Activated naive CD4-positive, alpha-beta T cell treated with anti-CD3 and anti-CD28 coated beads, Interleukin-2, amount 50 U/mL, for 72 hours (primary cell): Measurements from ENCODE around the gene HFM1. TPM values are rescaled to one million over a fixed set of nuclear protein-coding genes. Genes with fewer than 3 reads are reported as not detected.
A peak's percentile ranks its signal among the peaks of the same experiment; 100 is the strongest.
"Not testable (repeated sequence)": the region's sequence is repeated elsewhere in the genome, so short reads cannot be mapped to it uniquely, and the experiment has no call there.

ENCODE experiments used
- ATAC-seq, 2 donors: fragments of 150-1000 bp; cut with Tn5 transposase; 2 replicates each; pipeline ENCODE4 v1.10.0; 2021; ENCODE audit warnings: mild to moderate bottlenecking in 2 of 2, moderate library complexity in 2 of 2
- DNase-seq, 2 donors: peaks; one replicate each; pipeline ENCODE4 v3.0.0; 2021 to 2022; ENCODE audit warnings: low spot score in 2 of 2
- H3K27ac Mint-ChIP-seq, 2 donors: one replicate each; pipeline ENCODE4 v1.8.0; 2022; ENCODE audit warnings: mild to moderate bottlenecking in 2 of 2, mixed read lengths in 2 of 2
- H3K36me3 Mint-ChIP-seq, 2 donors: one replicate each; pipeline ENCODE4 v1.8.0; 2022; ENCODE audit warnings: mixed read lengths in 2 of 2
- H3K9me3 Mint-ChIP-seq, 2 donors: one replicate each; pipeline ENCODE4 v1.8.0; 2022; ENCODE audit warnings: mixed read lengths in 2 of 2
- total RNA-seq, 2 donors: library from RNA; stranded (reverse); gene quantifications; one replicate each; pipeline ENCODE4 v1.2.3, GENCODE V29; 2022

Gene HFM1
- total RNA-seq, 2 donors from 2014 or later, result not detected

GRCh38 chr1:91288843-91289553 lies 115.6 kb downstream of the HFM1 start:
- DNase-seq, H3K9me3 Mint-ChIP-seq, ATAC-seq, H3K36me3 Mint-ChIP-seq: not testable (repeated sequence)
- peak overlapping the region in 1 of 2 donors; percentile 58 for H3K27ac Mint-ChIP-seq

- not testable (repeated sequence) for H3K9me3 Mint-ChIP-seq, DNase-seq, ATAC-seq, H3K36me3 Mint-ChIP-seq, H3K27ac Mint-ChIP-seq
Observed at GRCh38 chr1:91286962-91287317, 117.7 kb downstream of the HFM1 start.

- not testable (repeated sequence) for H3K27ac Mint-ChIP-seq, H3K36me3 Mint-ChIP-seq, ATAC-seq, DNase-seq, H3K9me3 Mint-ChIP-seq
Observed at GRCh38 chr1:91286259-91286961, 118.2 kb downstream of the HFM1 start.

- H3K27ac Mint-ChIP-seq, result no peak overlapping the region
- ATAC-seq (no peak), DNase-seq (no peak)
- H3K9me3 Mint-ChIP-seq, result no peaks in the 10 kb centered on the region
- no peaks in the 10 kb centered on the region for H3K36me3 Mint-ChIP-seq
Observed at GRCh38 chr1:91283421-91283726, 121.3 kb downstream of the HFM1 start.

GRCh38 chr1:91282695-91283420 lies 121.8 kb downstream of the HFM1 start:
- Mint-ChIP-seq H3K27ac (peak overlapping the region in 1 of 2 donors; percentile 7), H3K9me3 (no peaks in the 10 kb centered on the region), H3K36me3 (no peaks in the 10 kb centered on the region)
- DNase-seq (peak in 1 of 2 donors; percentile 54), ATAC-seq (peak in 1 of 2 donors; percentile 41)

GRCh38 chr1:91281782-91282181 lies 122.9 kb downstream of the HFM1 start:
- DNase-seq (no peak), ATAC-seq (no peak)
- H3K27ac Mint-ChIP-seq, result no peak overlapping the region
- H3K9me3 Mint-ChIP-seq, result no peaks in the 10 kb centered on the region
- H3K36me3 Mint-ChIP-seq, result no peaks in the 10 kb centered on the region

GRCh38 chr1:91278754-91279153 lies 125.9 kb downstream of the HFM1 start:
- ATAC-seq (no peak), DNase-seq (no peak)
- H3K36me3 Mint-ChIP-seq, result no peaks in the 10 kb centered on the region
- H3K9me3 Mint-ChIP-seq, result no peaks in the 10 kb centered on the region
- no peak overlapping the region for H3K27ac Mint-ChIP-seq

- ATAC-seq, result no peak
- DNase-seq, result no peak
- H3K36me3 Mint-ChIP-seq, result no peaks in the 10 kb centered on the region
- no peaks in the 10 kb centered on the region for H3K9me3 Mint-ChIP-seq
- no peak overlapping the region for H3K27ac Mint-ChIP-seq
Observed at GRCh38 chr1:91273875-91274274, 130.8 kb downstream of the HFM1 start.

- H3K27ac Mint-ChIP-seq, result no peak overlapping the region
- H3K9me3 Mint-ChIP-seq, result no peaks in the 10 kb centered on the region
- DNase-seq (no peak), ATAC-seq (no peak)
- H3K36me3 Mint-ChIP-seq, result no peaks in the 10 kb centered on the region
Observed at GRCh38 chr1:91261655-91262054, 143.0 kb downstream of the HFM1 start.

GRCh38 chr1:91245435-91245834 lies 159.2 kb downstream of the HFM1 start:
- Mint-ChIP-seq H3K9me3 (no peaks in the 10 kb centered on the region), H3K36me3 (no peaks in the 10 kb centered on the region), H3K27ac (no peak overlapping the region)
- no peak for DNase-seq
- no peak for ATAC-seq

GRCh38 chr1:91244737-91245136 lies 159.9 kb downstream of the HFM1 start:
- DNase-seq (no peak), ATAC-seq (no peak)
- Mint-ChIP-seq H3K9me3 (no peaks in the 10 kb centered on the region), H3K36me3 (no peaks in the 10 kb centered on the region), H3K27ac (no peak overlapping the region)

GRCh38 chr1:91243171-91243570 lies 161.5 kb downstream of the HFM1 start:
- H3K36me3 Mint-ChIP-seq, result no peaks in the 10 kb centered on the region
- no peak for DNase-seq
- no peak for ATAC-seq
- no peaks in the 10 kb centered on the region for H3K9me3 Mint-ChIP-seq
- no peak overlapping the region for H3K27ac Mint-ChIP-seq

GRCh38 chr1:91234181-91234580 lies 170.5 kb downstream of the HFM1 start:
- H3K36me3 Mint-ChIP-seq, result no peaks in the 10 kb centered on the region
- DNase-seq (no peak), ATAC-seq (no peak)
- no peak overlapping the region for H3K27ac Mint-ChIP-seq
- no peaks in the 10 kb centered on the region for H3K9me3 Mint-ChIP-seq

GRCh38 chr1:91226741-91227140 lies 177.9 kb downstream of the HFM1 start:
- Mint-ChIP-seq H3K9me3 (no peaks in the 10 kb centered on the region), H3K36me3 (no peaks in the 10 kb centered on the region), H3K27ac (no peak overlapping the region)
- ATAC-seq, result no peak
- no peak for DNase-seq

- DNase-seq, result no peak
- no peaks in the 10 kb centered on the region for H3K36me3 Mint-ChIP-seq
- peaks cover 0 to 5% of the 10 kb centered on the region in 2 donors for H3K9me3 Mint-ChIP-seq
- no peak for ATAC-seq
- no peak overlapping the region for H3K27ac Mint-ChIP-seq
Observed at GRCh38 chr1:91224878-91225277, 179.8 kb downstream of the HFM1 start.

- ATAC-seq, result no peak
- no peak overlapping the region for H3K27ac Mint-ChIP-seq
Observed at GRCh38 chr1:91221017-91221416, 183.6 kb downstream of the HFM1 start.

GRCh38 chr1:91217911-91218310 lies 186.7 kb downstream of the HFM1 start:
- peaks cover 5 to 6% of the 10 kb centered on the region in 2 donors for H3K36me3 Mint-ChIP-seq
- DNase-seq, result no peak
- ATAC-seq, result no peak
- H3K9me3 Mint-ChIP-seq, result peaks cover 13 to 21% of the 10 kb centered on the region in 2 donors
- no peak overlapping the region for H3K27ac Mint-ChIP-seq

More at GRCh38 chr1:91221017-91221416, 183.6 kb downstream of the HFM1 start:
- Mint-ChIP-seq H3K36me3 (peaks cover 5 to 6% of the 10 kb centered on the region in 2 donors), H3K9me3 (peaks cover 13 to 21% of the 10 kb centered on the region in 2 donors)
- no peak for DNase-seq
